Neuronal stem cell (in vitro differentiated cells): Measurements from ENCODE around the gene TMEM132C.
"Not testable (repeated sequence)": the region's sequence is repeated elsewhere in the genome, so short reads cannot be mapped to it uniquely, and the experiment has no call there.

Experiments
- DNase-seq: peaks from one replicate; pipeline ENCODE4 v3.0.0-alpha.2; 2013; ENCODE audit warnings: low spot score
- H2AFZ ChIP-seq: one replicate; pipeline ENCODE4 v1.6.1; 2013; ENCODE audit warnings: mild to moderate bottlenecking, low read length, inconsistent platforms
- H2AK5ac ChIP-seq: 2 replicates; pipeline ENCODE4 v1.6.1; 2013; ENCODE audit warnings: low read depth, mild to moderate bottlenecking, inconsistent platforms, low read length, moderate library complexity, mixed read lengths
- H2BK120ac ChIP-seq: 2 replicates; pipeline ENCODE4 v1.6.1; 2013; ENCODE audit warnings: low read depth, mild to moderate bottlenecking, inconsistent platforms, low read length, moderate library complexity, mixed read lengths
- H2BK12ac ChIP-seq: one replicate; pipeline ENCODE4 v1.6.1; 2013; ENCODE audit warnings: low read length, inconsistent platforms
- H2BK15ac ChIP-seq: 2 replicates; pipeline ENCODE4 v1.6.1; 2013; ENCODE audit warnings: mild to moderate bottlenecking, low read length, inconsistent platforms, mixed read lengths
- H2BK5ac ChIP-seq: one replicate; pipeline ENCODE4 v1.6.1; 2013; ENCODE audit warnings: inconsistent platforms, mild to moderate bottlenecking, low read length, moderate library complexity
- H3K14ac ChIP-seq: one replicate; pipeline ENCODE4 v1.6.1; 2013; ENCODE audit warnings: low read length, inconsistent platforms
- H3K18ac ChIP-seq: 2 replicates; pipeline ENCODE4 v1.6.1; 2013; ENCODE audit warnings: low read length, inconsistent platforms
- H3K23ac ChIP-seq: 2 replicates; pipeline ENCODE4 v1.6.1; 2013; ENCODE audit warnings: low read depth, mild to moderate bottlenecking, mixed read lengths, low read length, inconsistent platforms; ENCODE audit not compliant: poor library complexity
- H3K27ac ChIP-seq: replicated peaks from 3 replicates; pipeline ENCODE4 v1.5.1; 2013; ENCODE audit warnings: low read length, inconsistent platforms
- H3K27me3 ChIP-seq, 3 experiments: 2 replicates each; pipeline ENCODE4 v1.6.1; 2013; ENCODE audit warnings: low read length in 3 of 3, mild to moderate bottlenecking in 2 of 3, inconsistent platforms in 1 of 3, low read depth in 1 of 3, mixed read lengths in 1 of 3, moderate library complexity in 1 of 3; ENCODE audit not compliant: control insufficient read depth in 3 of 3, insufficient read depth in 3 of 3
- H3K36me3 ChIP-seq, 2 donors: replicated peaks in 1 of 2; 2 replicates each; pipeline ENCODE4 v1.6.1; 2013; ENCODE audit warnings: low read length in 2 of 2; ENCODE audit not compliant: control insufficient read depth in 2 of 2, insufficient read depth in 2 of 2
- H3K4ac ChIP-seq: 2 replicates; pipeline ENCODE4 v1.6.1; 2013; ENCODE audit warnings: inconsistent platforms, mild to moderate bottlenecking, low read length, moderate library complexity
- H3K4me1 ChIP-seq, 2 donors: 1 replicate in 1 of 2; 2 replicates in 1 of 2; pipeline ENCODE4 v1.6.1; 2013; ENCODE audit warnings: low read length in 2 of 2, low read depth in 1 of 2; ENCODE audit not compliant: control insufficient read depth in 2 of 2, insufficient read depth in 1 of 2
- H3K4me2 ChIP-seq: one replicate; pipeline ENCODE4 v1.6.1; 2013; ENCODE audit warnings: mild to moderate bottlenecking, low read length, inconsistent platforms; ENCODE audit not compliant: insufficient read depth, poor library complexity, severe bottlenecking
- H3K4me3 ChIP-seq, 2 donors: 2 replicates each; pipeline ENCODE4 v1.5.1; 2013; ENCODE audit warnings: low read length in 2 of 2, mild to moderate bottlenecking in 2 of 2, inconsistent platforms in 1 of 2, moderate library complexity in 1 of 2
- H3K79me1 ChIP-seq: one replicate; pipeline ENCODE4 v1.6.1; 2013; ENCODE audit warnings: low read depth, mild to moderate bottlenecking, inconsistent platforms, low read length, moderate library complexity
- H3K9ac ChIP-seq: one replicate; pipeline ENCODE4 v1.6.1; 2013; ENCODE audit warnings: mild to moderate bottlenecking, low read depth, low read length, inconsistent platforms; ENCODE audit not compliant: poor library complexity
- H3K9me3 ChIP-seq, 2 donors: replicated peaks in 1 of 2; 2 replicates each; pipeline versions ENCODE3 to v1.6.1; 2013; ENCODE audit warnings: low read length in 2 of 2, mild to moderate bottlenecking in 2 of 2, inconsistent platforms in 1 of 2, low read depth in 1 of 2, mixed read lengths in 1 of 2, moderate library complexity in 1 of 2; ENCODE audit not compliant: control insufficient read depth in 2 of 2, insufficient read depth in 1 of 2
- H4K8ac ChIP-seq: one replicate; pipeline ENCODE4 v1.6.1; 2013; ENCODE audit warnings: low read depth, mild to moderate bottlenecking, inconsistent platforms, low read length, moderate library complexity
- H4K91ac ChIP-seq: one replicate; pipeline ENCODE4 v1.6.1; 2013; ENCODE audit warnings: low read length, low read depth, mild to moderate bottlenecking, inconsistent platforms; ENCODE audit not compliant: poor library complexity
- WGBS, 2 donors: extraction: QIAGEN DNeasy Blood & Tissue Kit; methylation state at CpG; one replicate each; pipeline ENCODE4 v1.1.7; 2013; ENCODE audit warnings: missing lambda C conversion rate in 2 of 2, mixed read lengths in 1 of 2; ENCODE audit not compliant: insufficient read length in 2 of 2, insufficient replicate concordance in 1 of 2; ENCODE audit errors: extremely low coverage in 2 of 2; 5-methylcytosine and 5-hydroxymethylcytosine counted together

TMEM132C gene

DNA sequence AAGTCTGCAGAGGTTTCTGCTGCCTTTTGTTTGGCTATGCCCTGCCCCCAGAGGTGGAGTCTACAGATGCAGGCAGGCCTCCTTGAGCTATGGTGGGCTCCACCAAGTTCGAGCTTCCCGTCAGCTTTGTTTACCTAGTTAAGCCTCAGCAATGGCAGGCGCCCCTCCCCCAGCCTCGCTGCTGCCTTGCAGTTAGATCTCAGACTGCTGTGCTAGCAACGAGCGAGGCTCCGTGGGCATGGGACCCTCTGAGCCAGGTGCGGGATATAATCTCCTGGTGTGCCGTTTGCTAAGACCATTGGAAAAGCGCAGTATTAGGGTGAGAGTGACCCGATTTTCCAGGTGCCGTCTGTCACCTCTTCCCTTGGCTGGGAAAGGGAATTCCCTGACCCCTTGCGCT lies 230.4 kb downstream of the TMEM132C start:
- WGBS, 2 donors = no CpG with 5 or more reads among the region's 13 CpGs
- H3K23ac ChIP-seq = not testable (repeated sequence)

DNA sequence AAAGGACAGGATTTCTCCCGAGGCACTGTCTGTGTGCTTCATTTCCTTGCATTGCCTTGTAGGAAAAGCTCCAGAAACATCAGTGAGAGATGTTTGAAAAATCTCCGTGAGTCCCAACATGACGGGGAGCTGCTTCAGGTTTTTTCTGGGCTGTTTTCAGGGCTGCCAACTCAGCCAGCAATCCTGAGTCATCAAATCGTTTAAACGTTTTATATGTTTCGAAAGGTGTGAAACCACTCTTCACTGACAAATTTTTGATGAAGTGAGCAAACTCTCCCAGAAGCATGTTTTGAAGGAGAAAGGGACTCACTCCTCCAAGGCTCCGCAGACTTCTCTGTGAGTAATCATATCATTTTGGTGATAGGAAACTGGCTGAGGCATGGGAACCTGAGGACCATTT lies 240.5 kb downstream of the TMEM132C start:
- Histone ChIP-seq H4K91ac (no peak overlapping the region), H3K14ac (no peak overlapping the region), H3K4ac (no peak overlapping the region), H3K23ac (no peak overlapping the region), H3K9ac (no peak overlapping the region), H3K4me1 (no peaks in the 10 kb centered on the region), H3K27me3 (no peaks in the 10 kb centered on the region), H3K36me3 (peaks cover 0 to 2% of the 10 kb centered on the region in 2 donors), H3K27ac (no peak overlapping the region), H2BK15ac (no peak overlapping the region), H2BK120ac (no peak overlapping the region), H2AFZ (no peak overlapping the region), H2BK12ac (no peak overlapping the region), H4K8ac (no peak overlapping the region), H2AK5ac (no peak overlapping the region), H3K79me1 (no peaks in the 10 kb centered on the region), H3K4me3 (no peak overlapping the region), H2BK5ac (no peak overlapping the region), H3K18ac (no peak overlapping the region), H3K4me2 (no peak overlapping the region), H3K9me3 (peaks cover 4 to 43% of the 10 kb centered on the region in 2 donors)
- no CpG with 5 or more reads among the region's 7 CpGs for WGBS, 2 donors
- no peak for DNase-seq

More for the DNA sequence above, 230.4 kb downstream of the TMEM132C start:
- H3K4ac ChIP-seq, H4K8ac ChIP-seq, H3K79me1 ChIP-seq, H3K4me1 ChIP-seq, H2BK5ac ChIP-seq, H3K18ac ChIP-seq, H3K27ac ChIP-seq, H2AFZ ChIP-seq, H3K36me3 ChIP-seq, DNase-seq, H2AK5ac ChIP-seq, H4K91ac ChIP-seq, H3K14ac ChIP-seq, H3K4me3 ChIP-seq, H3K27me3 ChIP-seq, H2BK12ac ChIP-seq, H2BK15ac ChIP-seq, H2BK120ac ChIP-seq, H3K9ac ChIP-seq, H3K4me2 ChIP-seq: not testable (repeated sequence)
- H3K9me3 ChIP-seq = peaks cover 0 to 11% of the 10 kb centered on the region in 2 donors

DNA sequence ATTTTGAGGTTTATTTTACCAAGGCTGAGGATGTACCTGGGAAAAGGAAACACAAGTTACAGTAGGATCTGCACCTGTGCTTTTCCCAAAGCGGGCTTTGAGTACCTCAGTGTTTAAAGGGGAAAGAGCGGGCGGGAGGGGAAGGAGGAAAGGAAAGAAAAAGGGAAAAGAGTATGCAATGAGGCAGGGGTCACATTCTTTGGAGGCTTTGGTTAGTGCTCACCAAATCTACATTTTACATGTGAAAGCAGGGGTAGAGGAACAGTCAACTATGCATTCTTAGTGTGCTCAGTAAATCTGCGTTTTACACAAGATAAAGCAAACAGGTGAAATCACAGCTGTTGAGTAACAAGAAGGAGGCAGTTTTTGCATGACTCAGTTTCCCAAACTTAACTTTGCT lies 242.2 kb downstream of the TMEM132C start:
- Histone ChIP-seq H3K4me2 (no peak overlapping the region), H3K36me3 (peaks cover 0 to 2% of the 10 kb centered on the region in 2 donors), H3K27ac (no peak overlapping the region), H3K4ac (no peak overlapping the region), H2BK12ac (no peak overlapping the region), H3K79me1 (no peaks in the 10 kb centered on the region), H4K91ac (no peak overlapping the region), H4K8ac (no peak overlapping the region), H3K18ac (no peak overlapping the region), H2AK5ac (no peak overlapping the region), H3K4me1 (peaks cover 0 to 2% of the 10 kb centered on the region in 2 donors), H3K23ac (no peak overlapping the region), H3K4me3 (no peak overlapping the region), H2BK120ac (no peak overlapping the region), H2AFZ (no peak overlapping the region), H3K9me3 (peaks cover 4 to 30% of the 10 kb centered on the region in 2 donors), H3K27me3 (no peaks in the 10 kb centered on the region), H3K9ac (no peak overlapping the region), H2BK15ac (no peak overlapping the region), H2BK5ac (no peak overlapping the region), H3K14ac (no peak overlapping the region)
- WGBS, 2 donors = no CpG with 5 or more reads among the region's 4 CpGs
- no peak for DNase-seq

DNA sequence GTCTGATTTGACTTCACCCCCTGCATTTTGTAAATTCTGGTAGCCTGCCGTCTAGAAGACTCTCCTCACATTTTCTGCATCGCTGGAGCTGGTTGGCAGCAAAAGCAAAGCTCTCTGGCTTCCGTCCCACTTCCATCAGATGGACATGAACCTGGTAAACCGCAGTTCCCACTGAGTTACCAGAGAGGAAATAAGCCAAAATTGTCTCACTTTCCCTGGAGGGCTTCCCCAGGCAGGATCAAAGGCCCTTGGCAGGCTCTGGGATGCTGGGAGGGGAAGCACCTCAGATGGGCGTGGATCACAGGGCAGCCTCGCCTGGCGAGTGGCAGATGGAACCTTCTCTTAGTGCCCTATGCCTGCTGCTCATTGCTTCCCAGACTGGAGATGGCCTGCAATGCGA lies 243.5 kb downstream of the TMEM132C start:
- no peaks in the 10 kb centered on the region for H3K27me3 ChIP-seq
- H3K9ac ChIP-seq = no peak overlapping the region
- H2BK12ac ChIP-seq = no peak overlapping the region
- no peak overlapping the region for H4K8ac ChIP-seq
- peak overlapping the region; percentile 61 for H3K23ac ChIP-seq
- no peak overlapping the region for H2BK120ac ChIP-seq
- no peak overlapping the region for H2AK5ac ChIP-seq
- H2BK15ac ChIP-seq = no peak overlapping the region
- no peak overlapping the region for H3K4me2 ChIP-seq
- H3K4me3 ChIP-seq = no peak overlapping the region
- H2AFZ ChIP-seq = no peak overlapping the region
- no peak overlapping the region for H3K27ac ChIP-seq
- peak overlapping the region; percentile 41 for H3K14ac ChIP-seq
- H3K36me3 ChIP-seq = peaks cover 0 to 2% of the 10 kb centered on the region in 2 donors
- H3K9me3 ChIP-seq = peaks cover 3 to 27% of the 10 kb centered on the region in 2 donors
- no CpG with 5 or more reads among the region's 8 CpGs for WGBS, 2 donors
- H2BK5ac ChIP-seq = no peak overlapping the region
- H3K4me1 ChIP-seq = peaks cover 0 to 2% of the 10 kb centered on the region in 2 donors
- no peaks in the 10 kb centered on the region for H3K79me1 ChIP-seq
- no peak overlapping the region for H4K91ac ChIP-seq
- DNase-seq = no peak
- no peak overlapping the region for H3K18ac ChIP-seq
- H3K4ac ChIP-seq = no peak overlapping the region
